Activated T-helper 1 cell treated with anti-CD3 and anti-CD28 coated beads, Interleukin-12 subunit alpha, Interleukin-12 subunit beta, Interleukin-2, Interleukin-4 antibody, amounts not matched to agents 30 ng/mL and 10 ng/mL and 1 ng/mL, durations not matched to agents 14 hours and 24 hours and 36 hours (primary cell): ENCODE data around the gene STEAP1B. TPM values are rescaled to one million over a fixed set of nuclear protein-coding genes. Genes with fewer than 3 reads are reported as not detected.
"Not testable (repeated sequence)": the region's sequence is repeated elsewhere in the genome, so short reads cannot be mapped to it uniquely, and the experiment has no call there.

Experiments
- DNase-seq: peaks from one replicate; pipeline ENCODE4 v3.0.0; 2021; ENCODE audit warnings: low spot score
- H3K27ac Mint-ChIP-seq: one replicate; pipeline ENCODE4 v1.8.0; 2021; ENCODE audit warnings: mild to moderate bottlenecking, mixed read lengths
- H3K27me3 Mint-ChIP-seq: one replicate; pipeline ENCODE4 v1.8.0; 2022; ENCODE audit warnings: mild to moderate bottlenecking, moderate library complexity, mixed read lengths; ENCODE audit not compliant: insufficient read depth
- H3K36me3 Mint-ChIP-seq: one replicate; pipeline ENCODE4 v1.8.0; 2021; ENCODE audit warnings: low read depth, mixed read lengths
- H3K4me1 Mint-ChIP-seq: one replicate; pipeline ENCODE4 v1.8.0; 2021; ENCODE audit warnings: low read depth, mixed read lengths
- H3K4me3 Mint-ChIP-seq: one replicate; pipeline ENCODE4 v1.8.0; 2021; ENCODE audit warnings: mild to moderate bottlenecking, moderate library complexity, mixed read lengths
- H3K9me3 Mint-ChIP-seq: one replicate; pipeline ENCODE4 v1.8.0; 2021; ENCODE audit warnings: mixed read lengths
- intact Hi-C: fragments of 100-400 bp; cut with micrococcal nuclease; formaldehyde crosslinking; loops from one replicate; pipeline ENCODE4 v1.15.1; 2024
- total RNA-seq: library from RNA; stranded (reverse); gene quantifications from 2 replicates; pipeline ENCODE4 v1.2.3, GENCODE V29; 2022

STEAP1B gene
- total RNA-seq, 1 donor from 2014 or later, result 0.16 TPM

DNA sequence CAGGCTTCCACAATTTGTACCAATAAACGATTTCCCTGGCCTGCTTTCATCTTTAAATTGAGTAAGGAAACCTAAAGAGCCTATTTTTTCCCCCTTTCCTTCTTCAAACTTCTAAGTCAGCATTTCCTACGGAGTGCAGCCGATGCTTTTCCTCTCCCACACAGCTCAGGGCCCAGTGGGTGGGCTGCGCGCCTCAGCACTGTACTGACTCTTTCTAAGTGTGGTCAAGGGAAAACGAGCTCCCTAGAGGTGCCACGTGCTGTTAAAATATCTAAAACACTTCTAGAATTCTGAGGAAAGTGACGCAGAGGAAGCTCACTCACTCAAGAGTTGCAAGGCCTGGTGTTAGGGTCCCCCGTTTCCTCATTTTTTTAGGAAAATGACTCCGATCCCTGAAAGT lies 29.0 kb downstream of the STEAP1B start:
- H3K27me3 Mint-ChIP-seq, result peaks cover 13% of the 10 kb centered on the region
- DNase-seq, result no peak
- intact Hi-C loops, result no loop called here
- H3K4me1 Mint-ChIP-seq, result no peaks in the 10 kb centered on the region
- H3K9me3 Mint-ChIP-seq, result no peaks in the 10 kb centered on the region
- no peak overlapping the region for H3K27ac Mint-ChIP-seq
- H3K36me3 Mint-ChIP-seq, result no peaks in the 10 kb centered on the region
- H3K4me3 Mint-ChIP-seq, result no peak overlapping the region

DNA sequence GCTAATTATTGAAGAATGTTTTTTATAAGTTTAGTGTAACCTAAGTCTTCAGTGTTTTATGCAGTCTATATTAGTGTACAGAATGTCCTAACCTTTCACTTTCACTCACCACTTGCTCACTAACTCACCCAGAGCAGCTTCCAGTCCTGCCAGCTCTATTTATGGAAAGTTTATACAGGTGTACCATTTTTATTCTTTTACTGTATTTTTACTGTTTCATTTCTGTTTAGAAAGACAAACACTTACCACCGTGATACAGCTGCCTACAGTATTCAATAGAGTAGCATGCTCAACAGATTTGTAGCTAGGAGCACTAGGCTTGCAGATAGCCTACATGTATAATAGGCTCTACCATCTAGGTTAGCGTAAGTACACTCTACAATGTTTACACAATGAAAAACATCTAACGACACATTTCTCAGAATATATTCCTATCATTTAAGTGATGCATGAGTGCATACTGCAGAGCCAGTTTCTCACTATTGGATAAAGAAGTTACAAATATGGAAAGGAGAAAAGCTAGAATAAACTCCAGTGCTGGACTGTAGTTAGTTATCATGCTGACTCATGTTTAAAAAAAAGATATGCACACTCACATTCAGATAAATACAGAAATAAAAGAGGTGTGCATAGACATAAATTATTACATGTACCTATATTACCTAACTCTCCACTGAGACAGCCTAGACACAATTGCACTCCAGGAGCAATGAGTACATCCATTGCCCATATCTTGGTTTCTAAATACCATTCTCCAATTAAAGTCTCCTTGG lies 30.4 kb downstream of the STEAP1B start:
- H3K9me3 Mint-ChIP-seq, result no peaks in the 10 kb centered on the region
- no peak overlapping the region for H3K4me3 Mint-ChIP-seq
- no peaks in the 10 kb centered on the region for H3K4me1 Mint-ChIP-seq
- H3K27ac Mint-ChIP-seq, result no peak overlapping the region
- H3K27me3 Mint-ChIP-seq, result peaks cover 13% of the 10 kb centered on the region
- H3K36me3 Mint-ChIP-seq, result no peaks in the 10 kb centered on the region
- DNase-seq, result no peak
- intact Hi-C loops, result no loop called here

- intact Hi-C loops, result no loop called here
- H3K36me3 Mint-ChIP-seq, result no peaks in the 10 kb centered on the region
- peaks cover 13% of the 10 kb centered on the region for H3K27me3 Mint-ChIP-seq
- no peaks in the 10 kb centered on the region for H3K4me1 Mint-ChIP-seq
- no peaks in the 10 kb centered on the region for H3K9me3 Mint-ChIP-seq
- no peak overlapping the region for H3K27ac Mint-ChIP-seq
- no peak overlapping the region for H3K4me3 Mint-ChIP-seq
- DNase-seq, result no peak
These were observed 31.4 kb downstream of the STEAP1B start for GRCh38 chr7:22468609-22469008.

DNA sequence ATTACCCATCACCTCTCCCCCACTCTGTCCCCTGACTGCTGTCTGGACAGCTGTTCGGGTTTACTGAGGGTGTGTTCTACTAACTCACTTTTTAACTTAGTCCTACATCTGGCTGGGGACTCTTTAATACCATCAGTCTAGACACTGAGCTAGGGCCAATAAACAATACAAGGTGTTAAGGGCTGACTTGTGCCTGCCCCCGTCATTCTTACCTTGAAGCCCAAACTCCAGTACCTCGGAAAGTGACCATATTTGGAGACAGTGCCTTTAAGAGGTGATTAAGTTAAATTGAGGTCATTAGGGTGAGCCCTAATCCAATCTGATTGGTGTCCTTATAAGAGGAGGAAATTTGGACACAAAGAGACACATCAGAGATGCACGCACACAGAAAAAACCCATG lies 35.7 kb downstream of the STEAP1B start:
- Mint-ChIP-seq H3K4me1 (no peaks in the 10 kb centered on the region), H3K27ac (no peak overlapping the region), H3K9me3 (no peaks in the 10 kb centered on the region), H3K4me3 (no peak overlapping the region), H3K27me3 (peaks cover 10% of the 10 kb centered on the region), H3K36me3 (no peaks in the 10 kb centered on the region)
- intact Hi-C loops, result no loop called here
- no peak for DNase-seq

DNA sequence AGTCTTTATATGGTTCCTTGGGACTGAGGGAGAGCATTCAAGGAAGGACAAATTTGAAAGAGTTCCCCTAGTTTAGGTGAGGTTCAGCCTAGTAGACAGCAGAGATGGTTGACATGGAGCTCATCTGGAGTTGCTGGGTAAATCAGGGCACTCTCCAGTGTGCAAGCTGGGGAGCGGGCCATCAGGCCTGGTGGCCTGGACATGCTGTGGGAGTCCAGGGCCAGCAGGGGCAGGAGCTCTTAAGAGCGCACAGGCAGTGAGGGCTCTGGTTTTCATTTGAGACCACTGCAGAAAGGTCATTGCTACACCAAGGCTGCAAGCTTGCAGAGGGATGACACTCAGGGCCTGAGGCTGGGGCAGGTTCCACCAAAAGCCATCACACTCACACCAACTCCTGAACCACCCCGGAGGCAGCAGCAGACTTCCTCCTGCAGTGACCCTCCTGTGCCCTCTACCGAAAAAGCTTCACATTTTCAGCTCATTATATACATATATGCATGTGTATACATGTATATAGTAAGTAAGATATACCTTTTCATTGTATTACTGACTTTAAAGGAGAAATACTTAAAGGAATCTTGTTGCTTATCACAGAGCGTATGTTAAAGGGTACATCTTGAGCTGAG lies 39.5 kb downstream of the STEAP1B start:
- DNase-seq, result no peak
- no peaks in the 10 kb centered on the region for H3K36me3 Mint-ChIP-seq
- no peaks in the 10 kb centered on the region for H3K9me3 Mint-ChIP-seq
- H3K4me1 Mint-ChIP-seq, result no peaks in the 10 kb centered on the region
- H3K27me3 Mint-ChIP-seq, result peaks cover 9% of the 10 kb centered on the region
- H3K4me3 Mint-ChIP-seq, result no peak overlapping the region
- intact Hi-C loops, result no loop called here
- H3K27ac Mint-ChIP-seq, result no peak overlapping the region

DNA sequence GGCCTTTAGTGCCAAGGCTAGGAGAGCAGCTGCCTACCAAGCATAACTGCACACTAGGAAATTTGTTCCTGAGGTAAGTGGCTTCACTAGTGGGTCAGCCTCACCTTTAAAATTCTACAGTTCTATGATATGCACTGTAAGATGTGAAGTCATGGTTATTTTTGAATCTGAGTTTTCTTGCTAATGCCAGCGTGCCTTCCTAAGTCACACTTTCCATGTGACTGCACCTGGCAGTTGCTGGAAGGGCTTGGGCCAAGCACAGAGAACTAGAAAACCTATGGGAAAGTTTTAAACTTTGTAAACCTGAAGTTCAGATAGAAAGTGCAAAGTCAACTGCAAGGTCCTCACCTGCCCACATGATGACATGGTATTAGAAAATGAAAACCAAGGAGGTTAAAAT lies 42.5 kb downstream of the STEAP1B start:
- no peaks in the 10 kb centered on the region for H3K36me3 Mint-ChIP-seq

DNA sequence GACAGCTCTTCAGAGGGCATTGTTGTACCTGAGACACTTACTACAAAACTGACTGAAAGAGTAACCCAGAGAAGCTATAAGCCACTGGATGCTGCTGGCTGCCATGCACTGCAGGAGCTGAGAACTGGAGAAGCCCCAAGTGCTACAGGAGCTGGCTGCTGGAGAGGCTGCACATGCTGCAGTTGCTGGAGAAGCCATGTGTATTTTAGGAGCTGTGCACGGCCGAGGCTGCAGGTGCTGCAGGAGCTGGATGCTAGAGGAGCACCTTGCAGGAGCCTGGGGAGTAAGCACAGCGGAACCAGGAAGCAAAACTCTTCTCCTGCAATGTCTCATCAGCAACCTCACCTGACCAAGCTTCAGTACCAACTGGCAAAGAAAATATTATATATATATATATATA lies 45.5 kb downstream of the STEAP1B start:
- H3K27ac Mint-ChIP-seq, result no peak overlapping the region
- no peaks in the 10 kb centered on the region for H3K36me3 Mint-ChIP-seq
- intact Hi-C loops, result no loop called here
- peaks cover 39% of the 10 kb centered on the region for H3K27me3 Mint-ChIP-seq
- H3K9me3 Mint-ChIP-seq, result no peaks in the 10 kb centered on the region
- peaks cover 13% of the 10 kb centered on the region for H3K4me1 Mint-ChIP-seq
- H3K4me3 Mint-ChIP-seq, result no peak overlapping the region
- no peak for DNase-seq

More for the DNA sequence above, 42.5 kb downstream of the STEAP1B start:
- H3K27me3 Mint-ChIP-seq, result peaks cover 24% of the 10 kb centered on the region
- intact Hi-C loops, result no loop called here
- H3K9me3 Mint-ChIP-seq, result no peaks in the 10 kb centered on the region
- no peak overlapping the region for H3K4me3 Mint-ChIP-seq
- peaks cover 7% of the 10 kb centered on the region for H3K4me1 Mint-ChIP-seq
- DNase-seq, result no peak
- no peak overlapping the region for H3K27ac Mint-ChIP-seq

- Mint-ChIP-seq H3K9me3 (no peaks in the 10 kb centered on the region), H3K27ac (no peak overlapping the region), H3K4me1 (peaks cover 14% of the 10 kb centered on the region), H3K36me3 (no peaks in the 10 kb centered on the region), H3K4me3 (no peak overlapping the region), H3K27me3 (peaks cover 37% of the 10 kb centered on the region)
- DNase-seq, result no peak
- intact Hi-C loops, result no loop called here
These were observed 46.9 kb downstream of the STEAP1B start for GRCh38 chr7:22452960-22453558.

DNA sequence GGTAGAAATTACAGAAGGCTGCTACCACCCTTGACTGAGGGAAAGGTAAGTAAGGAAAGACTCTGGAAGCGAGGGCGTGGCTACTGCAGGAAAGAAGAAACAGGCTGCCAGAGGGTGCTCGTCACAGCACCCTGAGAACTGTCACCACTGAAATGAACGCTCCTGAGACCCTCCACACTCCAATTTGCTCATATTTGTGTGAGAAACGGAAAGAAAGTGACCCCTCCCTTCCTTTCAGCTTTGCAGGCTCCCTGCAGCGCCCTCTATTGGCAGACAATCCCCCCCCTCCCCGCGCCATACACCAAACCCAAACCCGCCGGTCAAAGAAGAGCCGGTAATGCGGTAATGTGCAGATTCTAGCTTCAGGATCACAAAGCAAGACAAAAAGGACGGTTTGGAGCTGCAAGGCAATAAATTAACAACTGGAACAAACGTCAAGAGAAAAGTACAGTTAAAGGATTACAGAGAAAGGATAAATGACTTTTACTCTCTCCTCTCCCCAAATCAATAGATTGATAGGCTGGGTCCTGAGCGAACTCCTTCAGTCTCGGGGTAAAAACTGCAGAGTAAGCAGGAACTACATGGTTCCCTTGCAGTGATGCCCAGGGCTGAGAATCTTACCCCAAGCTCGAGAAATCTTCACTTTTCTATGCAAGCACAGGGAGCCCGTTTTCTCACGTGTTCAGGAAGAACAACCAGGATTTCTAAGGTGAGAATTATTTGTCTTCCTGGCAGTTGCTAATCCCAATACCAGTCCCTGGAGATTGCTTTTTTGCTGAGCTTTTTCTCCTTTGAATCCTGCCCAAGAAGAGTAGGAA lies 47.6 kb downstream of the STEAP1B start:
- intact Hi-C loops, result no loop called here
- peaks cover 18% of the 10 kb centered on the region for H3K4me1 Mint-ChIP-seq
- H3K4me3 Mint-ChIP-seq, result no peak overlapping the region
- no peaks in the 10 kb centered on the region for H3K9me3 Mint-ChIP-seq
- H3K27ac Mint-ChIP-seq, result no peak overlapping the region
- H3K36me3 Mint-ChIP-seq, result no peaks in the 10 kb centered on the region
- peak; percentile 17 for DNase-seq
- H3K27me3 Mint-ChIP-seq, result peaks cover 37% of the 10 kb centered on the region

- Mint-ChIP-seq H3K4me1 (peaks cover 27% of the 10 kb centered on the region), H3K27me3 (peaks cover 34% of the 10 kb centered on the region)
- H3K27ac Mint-ChIP-seq, H3K9me3 Mint-ChIP-seq, DNase-seq, H3K4me3 Mint-ChIP-seq, intact Hi-C loops, H3K36me3 Mint-ChIP-seq: not testable (repeated sequence)
These were observed 50.0 kb downstream of the STEAP1B start for GRCh38 chr7:22450013-22450412.

- intact Hi-C loops, result loop anchor here (2.0 to 5.0 kb wide), 2 partner anchors 505 to 909 kb away; no protein-coding TSS in a partner anchor
- Mint-ChIP-seq H3K4me1 (peaks cover 29% of the 10 kb centered on the region), H3K9me3 (no peaks in the 10 kb centered on the region), H3K27ac (no peak overlapping the region), H3K27me3 (peaks cover 23% of the 10 kb centered on the region), H3K36me3 (no peaks in the 10 kb centered on the region), H3K4me3 (no peak overlapping the region)
- DNase-seq, result no peak
These were observed 52.2 kb downstream of the STEAP1B start for GRCh38 chr7:22447762-22448161.

DNA sequence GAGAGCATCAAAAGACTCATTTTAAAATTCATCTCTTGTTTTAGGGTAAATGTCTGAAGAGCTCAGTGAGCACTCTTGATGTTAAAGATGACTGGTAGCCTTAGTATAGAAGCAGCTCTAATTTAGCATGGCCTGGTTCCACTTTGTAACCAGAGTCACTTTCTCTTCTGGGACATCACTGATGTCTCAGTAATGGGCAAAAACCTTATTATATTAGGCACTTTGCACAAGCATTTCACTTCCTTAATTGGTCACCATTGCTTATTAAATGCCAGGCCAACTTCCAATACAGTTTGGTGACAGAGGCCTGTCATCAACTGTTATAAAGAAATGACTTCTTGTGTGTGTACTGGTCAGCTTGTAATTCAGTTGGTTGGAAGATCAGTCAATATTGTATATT lies 53.0 kb downstream of the STEAP1B start:
- H3K36me3 Mint-ChIP-seq, result no peaks in the 10 kb centered on the region
- no peak overlapping the region for H3K27ac Mint-ChIP-seq
- H3K9me3 Mint-ChIP-seq, result no peaks in the 10 kb centered on the region
- H3K27me3 Mint-ChIP-seq, result peaks cover 17% of the 10 kb centered on the region
- peaks cover 22% of the 10 kb centered on the region for H3K4me1 Mint-ChIP-seq
- intact Hi-C loops, result loop anchor here (5.0 kb wide), 1 partner anchor 505 kb away; no protein-coding TSS in a partner anchor
- no peak overlapping the region for H3K4me3 Mint-ChIP-seq
- no peak for DNase-seq
